ENCODE data around the gene HS6ST1.

DNA sequence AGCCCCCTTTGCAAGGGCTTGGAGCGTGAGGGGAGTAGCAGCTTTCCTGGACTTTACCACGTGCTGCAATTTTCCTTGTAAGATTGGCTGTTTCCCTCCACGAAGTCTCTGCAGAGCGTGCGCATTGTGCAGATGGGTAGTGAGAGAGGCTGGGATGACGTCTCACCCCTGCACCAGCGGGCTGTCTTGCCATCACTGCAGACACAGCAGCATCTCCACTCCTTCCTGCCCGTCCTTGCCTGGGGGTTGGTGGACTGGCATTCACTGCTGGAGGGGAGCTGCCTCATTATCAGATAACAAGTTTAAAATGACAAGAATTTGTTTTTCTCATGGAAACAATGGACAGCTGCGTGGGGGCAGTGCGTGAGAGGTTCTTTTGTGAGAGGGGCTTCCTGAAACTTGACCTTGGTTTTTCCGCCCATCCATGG, 45.3 kb upstream of the HS6ST1 start:
- TF ChIP-seq, protein P1, sequence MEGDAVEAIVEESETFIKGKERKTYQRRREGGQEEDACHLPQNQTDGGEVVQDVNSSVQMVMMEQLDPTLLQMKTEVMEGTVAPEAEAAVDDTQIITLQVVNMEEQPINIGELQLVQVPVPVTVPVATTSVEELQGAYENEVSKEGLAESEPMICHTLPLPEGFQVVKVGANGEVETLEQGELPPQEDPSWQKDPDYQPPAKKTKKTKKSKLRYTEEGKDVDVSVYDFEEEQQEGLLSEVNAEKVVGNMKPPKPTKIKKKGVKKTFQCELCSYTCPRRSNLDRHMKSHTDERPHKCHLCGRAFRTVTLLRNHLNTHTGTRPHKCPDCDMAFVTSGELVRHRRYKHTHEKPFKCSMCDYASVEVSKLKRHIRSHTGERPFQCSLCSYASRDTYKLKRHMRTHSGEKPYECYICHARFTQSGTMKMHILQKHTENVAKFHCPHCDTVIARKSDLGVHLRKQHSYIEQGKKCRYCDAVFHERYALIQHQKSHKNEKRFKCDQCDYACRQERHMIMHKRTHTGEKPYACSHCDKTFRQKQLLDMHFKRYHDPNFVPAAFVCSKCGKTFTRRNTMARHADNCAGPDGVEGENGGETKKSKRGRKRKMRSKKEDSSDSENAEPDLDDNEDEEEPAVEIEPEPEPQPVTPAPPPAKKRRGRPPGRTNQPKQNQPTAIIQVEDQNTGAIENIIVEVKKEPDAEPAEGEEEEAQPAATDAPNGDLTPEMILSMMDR (IDR thresholded peaks at IDR 0.05) = no peak
- no peak for TF ChIP-seq POLR2A (IDR thresholded peaks at IDR 0.05)
